HUDEP-2 (cell line): Measurements from ENCODE around the gene BROX.
"Not testable (repeated sequence)": the region's sequence is repeated elsewhere in the genome, so short reads cannot be mapped to it uniquely, and the experiment has no call there.

Source experiments
- DNase-seq, 76 experiments: peaks; one replicate each; lab custom pipeline; 2025; ENCODE audit not compliant: unreplicated experiment in 76 of 76; lab: John Stamatoyannopoulos, UW

BROX gene, protein sequence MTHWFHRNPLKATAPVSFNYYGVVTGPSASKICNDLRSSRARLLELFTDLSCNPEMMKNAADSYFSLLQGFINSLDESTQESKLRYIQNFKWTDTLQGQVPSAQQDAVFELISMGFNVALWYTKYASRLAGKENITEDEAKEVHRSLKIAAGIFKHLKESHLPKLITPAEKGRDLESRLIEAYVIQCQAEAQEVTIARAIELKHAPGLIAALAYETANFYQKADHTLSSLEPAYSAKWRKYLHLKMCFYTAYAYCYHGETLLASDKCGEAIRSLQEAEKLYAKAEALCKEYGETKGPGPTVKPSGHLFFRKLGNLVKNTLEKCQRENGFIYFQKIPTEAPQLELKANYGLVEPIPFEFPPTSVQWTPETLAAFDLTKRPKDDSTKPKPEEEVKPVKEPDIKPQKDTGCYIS

GRCh38 chr1:222712253-222713090, at the start of gene BROX, which contains the start of gene AIDA:
Gene BROX, plus strand, starts transcription at chr1:222712564. Its CDS starts 3,136 bp downstream, at chr1:222715700.
Gene AIDA, minus strand, starts transcription at chr1:222712491. Its CDS starts 174 bp downstream, at chr1:222712317.
- peak in 75 of 76 experiments; percentile 26 to 98 (median 85) for DNase-seq

- no peak for DNase-seq
Observed at GRCh38 chr1:222663431-222663934, 48.9 kb upstream of the BROX start.

DNA sequence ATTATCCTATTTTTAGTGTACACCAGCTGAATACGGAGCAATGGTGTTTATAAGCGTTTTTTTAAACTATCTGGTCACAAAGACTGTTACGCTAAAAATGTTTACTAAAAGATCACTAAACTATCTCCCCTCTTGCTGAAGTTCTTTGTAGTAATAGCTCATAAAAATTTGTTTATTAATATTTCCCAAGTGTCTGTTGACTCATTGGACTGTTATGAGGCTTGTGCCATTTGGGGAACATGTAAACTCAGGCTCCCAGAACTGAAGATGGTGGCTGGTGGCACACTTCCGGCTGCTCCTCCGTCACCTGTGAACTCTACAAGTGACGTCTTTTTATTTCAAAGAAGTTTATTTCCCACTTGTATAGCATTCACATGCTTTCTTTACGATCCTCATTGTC, 46.4 kb upstream of the BROX start:
- no peak for DNase-seq

GRCh38 chr1:222668184-222668583, 44.2 kb upstream of the BROX start:
- not testable (repeated sequence) for DNase-seq

GRCh38 chr1:222669107-222669506, 43.3 kb upstream of the BROX start:
- not testable (repeated sequence) for DNase-seq

DNA sequence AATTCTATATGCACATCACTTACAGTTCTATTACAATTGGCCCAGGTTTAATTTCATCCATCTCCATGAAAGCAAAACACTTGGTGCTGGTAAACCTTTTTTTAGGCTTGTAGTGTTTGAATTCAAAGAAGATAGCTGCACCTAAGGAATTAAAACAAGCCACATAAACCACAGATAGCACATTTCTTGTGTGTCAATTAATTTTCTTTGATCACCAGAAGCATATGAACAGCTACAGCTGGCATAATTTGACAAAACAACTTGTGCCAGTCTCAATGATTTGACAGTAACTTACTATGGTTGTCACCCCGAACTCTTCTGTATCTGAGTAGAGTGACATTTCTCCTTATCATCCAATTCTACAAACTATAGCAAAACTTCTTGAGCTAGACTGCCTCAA, 42.3 kb upstream of the BROX start:
- DNase-seq: no peak

DNA sequence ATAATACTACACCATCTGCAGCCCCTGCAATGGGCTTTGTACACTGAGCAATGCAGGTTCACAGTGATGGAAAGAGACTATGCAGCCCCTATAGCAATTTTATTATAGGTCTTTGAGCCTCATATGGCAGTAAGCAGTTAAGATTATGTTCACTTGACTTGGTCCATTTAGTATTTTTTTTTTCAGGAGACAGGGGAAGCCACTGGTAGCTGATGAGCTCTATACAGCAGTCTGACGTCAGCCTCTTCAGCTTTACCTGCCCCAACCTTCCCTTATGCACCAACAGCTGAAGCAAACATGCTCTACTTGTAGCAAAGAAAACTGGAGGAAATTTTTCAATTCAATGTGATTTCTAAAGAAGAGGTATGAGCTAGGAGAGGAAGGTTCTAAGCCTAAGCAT, 32.3 kb upstream of the BROX start:
- DNase-seq: no peak

DNA sequence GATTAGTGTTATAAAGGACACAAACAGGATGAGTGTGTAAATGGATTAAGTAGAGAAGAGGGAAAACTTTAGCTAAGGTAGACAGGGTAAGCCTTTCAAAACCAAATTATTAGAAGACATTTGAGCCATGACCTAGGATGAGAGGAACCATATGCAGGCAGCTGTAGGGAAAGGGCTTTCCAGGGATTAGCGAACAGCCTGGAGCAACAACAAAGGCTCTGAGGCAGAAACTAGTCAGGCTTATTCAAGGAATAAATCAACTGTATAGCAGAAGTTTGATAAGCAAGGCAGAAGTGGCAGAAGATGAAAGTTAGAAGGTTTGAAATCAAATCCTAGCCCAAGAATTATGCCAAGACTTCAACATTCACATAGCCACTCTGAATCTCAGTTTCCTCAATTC, 21.3 kb upstream of the BROX start:
- DNase-seq: no peak

- DNase-seq: no peak
Observed at GRCh38 chr1:222694927-222695326, 17.4 kb upstream of the BROX start.

DNA sequence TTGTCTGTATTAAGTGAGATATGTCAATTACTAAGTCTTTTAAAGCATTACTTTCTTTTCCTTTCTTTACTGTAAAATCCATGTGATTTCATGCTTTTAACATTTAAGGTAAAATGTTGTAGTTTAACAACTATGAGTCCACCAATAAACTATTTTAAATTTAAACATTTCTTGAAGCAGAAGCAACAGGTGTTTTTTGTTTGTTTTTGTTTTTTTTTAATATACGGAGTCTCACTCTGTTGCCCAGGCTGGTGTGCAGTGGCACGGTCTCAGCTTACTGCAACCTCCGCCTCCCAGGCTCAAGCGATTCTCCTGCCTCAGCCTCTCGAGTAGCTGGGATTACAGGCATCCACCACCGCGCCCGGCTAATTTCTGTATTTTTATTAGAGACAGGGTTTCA, 15.6 kb upstream of the BROX start:
- DNase-seq: no peak

- DNase-seq: no peak
Observed at GRCh38 chr1:222697203-222697602, 15.2 kb upstream of the BROX start.

DNA sequence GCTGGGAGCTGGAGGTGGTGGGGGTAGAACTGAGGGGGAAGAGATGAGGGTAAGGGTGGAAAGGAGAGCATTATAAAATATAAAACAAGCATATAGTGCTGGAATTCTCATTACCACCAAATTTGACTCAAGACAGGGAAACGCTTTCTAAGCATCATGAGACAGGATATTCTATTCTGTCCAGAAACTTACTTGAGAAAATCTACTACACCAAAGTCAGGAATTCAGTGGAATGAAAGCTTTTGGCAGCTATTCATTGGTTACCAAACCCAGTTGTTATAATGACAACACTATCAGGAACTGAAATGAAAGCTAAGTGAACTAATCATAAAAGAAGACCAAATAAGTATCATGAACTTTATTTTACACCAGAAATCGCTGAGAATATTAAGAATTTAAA, 14.5 kb upstream of the BROX start:
- DNase-seq: no peak

DNA sequence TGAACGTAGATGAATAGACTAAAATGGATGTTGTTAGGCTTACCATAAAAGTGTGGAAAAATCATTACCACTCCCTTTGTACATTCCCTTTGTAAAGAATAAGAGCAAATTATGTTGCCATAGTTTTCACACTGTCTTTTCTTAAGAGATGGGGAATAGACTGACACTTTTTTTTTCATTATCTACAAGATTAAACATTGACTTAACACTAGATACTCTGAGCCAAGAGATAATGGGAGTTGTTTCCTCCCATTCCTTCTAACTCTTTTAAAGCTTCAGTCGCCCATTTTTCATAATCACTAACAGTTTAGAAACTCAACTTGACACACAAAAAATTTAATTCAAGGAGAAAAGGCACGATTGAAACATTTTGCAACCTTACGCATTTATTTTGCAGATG, 10.2 kb upstream of the BROX start:
- no peak for DNase-seq

GRCh38 chr1:222704260-222704659, 8.1 kb upstream of the BROX start:
- no peak for DNase-seq

DNA sequence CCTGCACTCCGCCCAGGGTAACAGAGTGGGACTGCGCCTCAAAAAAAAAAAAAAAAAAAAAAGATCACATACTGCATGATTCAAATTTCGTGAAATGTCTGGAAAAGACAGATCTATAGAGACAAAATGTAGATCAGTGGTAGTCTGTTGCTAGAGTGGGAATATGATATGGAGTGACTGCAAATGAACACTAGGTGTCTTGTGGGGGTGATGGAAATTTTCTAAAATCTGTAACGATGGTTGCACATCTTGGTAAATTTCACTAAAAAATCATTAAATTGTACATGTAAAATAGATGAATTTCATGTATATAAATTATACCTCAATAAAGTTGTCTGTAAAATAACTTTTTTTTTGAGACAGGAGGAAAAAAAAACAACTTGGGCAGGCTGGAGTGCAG, 5.5 kb upstream of the BROX start:
- DNase-seq: no peak

DNA sequence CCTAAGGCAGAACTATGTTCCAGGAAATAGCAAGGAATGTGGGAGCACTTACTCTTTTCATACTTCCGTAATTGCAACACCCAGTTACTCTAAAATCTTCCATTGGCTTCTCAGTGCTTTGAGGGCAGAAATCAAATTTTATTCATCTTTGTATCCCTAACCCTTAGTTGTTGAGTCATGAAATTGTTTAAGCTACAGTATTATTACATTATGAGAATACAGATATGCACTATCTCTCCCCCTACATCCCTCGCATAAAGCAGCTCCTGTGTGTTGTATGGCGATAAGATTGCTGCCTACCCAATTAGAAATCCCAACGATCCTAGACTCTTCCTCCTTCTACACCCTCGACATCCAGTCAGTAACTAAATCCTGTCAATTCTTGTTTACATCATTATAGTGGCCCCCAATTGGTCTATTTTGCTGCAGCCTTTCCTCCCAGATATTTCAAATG, 2.6 kb upstream of the BROX start:
- peak in 36 of 76 experiments; percentile 1 to 62 (median 24) for DNase-seq

DNA sequence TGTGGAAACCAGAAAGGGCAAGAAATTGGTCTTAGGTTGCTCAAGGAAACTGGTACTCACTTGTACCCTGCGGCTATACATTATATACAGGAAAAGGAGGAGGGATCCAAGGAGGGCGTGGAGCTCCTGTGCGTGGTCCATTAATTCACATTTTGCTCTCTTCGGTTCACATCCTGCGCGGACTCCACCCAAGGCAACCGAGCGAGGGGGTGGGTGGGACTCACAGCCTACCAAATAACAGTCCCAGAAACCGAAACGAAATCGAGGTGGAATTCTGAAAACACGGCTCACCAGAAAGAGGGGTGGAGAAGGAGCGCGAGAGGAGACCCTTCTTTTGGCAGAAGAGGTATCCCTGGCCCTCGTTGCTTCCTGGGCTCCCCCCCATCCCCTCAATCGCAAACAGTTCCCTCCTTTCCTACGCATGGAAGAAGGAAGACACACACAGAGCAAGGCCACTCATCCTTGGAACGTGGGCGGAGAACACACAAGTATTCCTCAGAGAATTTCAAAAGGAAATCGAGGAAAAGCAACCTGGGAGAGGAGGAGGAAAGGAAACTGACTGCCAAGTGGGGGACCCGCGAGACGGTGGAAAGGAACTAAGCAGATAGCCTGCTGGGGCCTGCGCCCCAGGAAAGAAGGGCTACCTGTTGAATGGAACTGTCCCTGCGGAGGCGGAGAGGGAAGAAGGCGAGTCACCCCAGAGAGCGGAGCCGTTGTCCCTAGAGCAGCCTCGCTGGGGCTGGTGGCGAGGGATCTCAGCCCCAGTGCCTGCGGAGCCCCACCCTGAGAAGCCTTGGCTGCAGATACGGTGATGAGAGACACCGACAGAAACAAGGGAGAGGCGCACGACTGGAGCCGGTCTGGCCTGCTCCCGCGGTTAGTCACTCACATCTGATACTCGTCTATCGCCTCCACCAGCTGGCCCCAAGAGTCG, 778 bp upstream of the BROX start:
- DNase-seq: peak; percentile 17 to 88 (median 74)

DNA sequence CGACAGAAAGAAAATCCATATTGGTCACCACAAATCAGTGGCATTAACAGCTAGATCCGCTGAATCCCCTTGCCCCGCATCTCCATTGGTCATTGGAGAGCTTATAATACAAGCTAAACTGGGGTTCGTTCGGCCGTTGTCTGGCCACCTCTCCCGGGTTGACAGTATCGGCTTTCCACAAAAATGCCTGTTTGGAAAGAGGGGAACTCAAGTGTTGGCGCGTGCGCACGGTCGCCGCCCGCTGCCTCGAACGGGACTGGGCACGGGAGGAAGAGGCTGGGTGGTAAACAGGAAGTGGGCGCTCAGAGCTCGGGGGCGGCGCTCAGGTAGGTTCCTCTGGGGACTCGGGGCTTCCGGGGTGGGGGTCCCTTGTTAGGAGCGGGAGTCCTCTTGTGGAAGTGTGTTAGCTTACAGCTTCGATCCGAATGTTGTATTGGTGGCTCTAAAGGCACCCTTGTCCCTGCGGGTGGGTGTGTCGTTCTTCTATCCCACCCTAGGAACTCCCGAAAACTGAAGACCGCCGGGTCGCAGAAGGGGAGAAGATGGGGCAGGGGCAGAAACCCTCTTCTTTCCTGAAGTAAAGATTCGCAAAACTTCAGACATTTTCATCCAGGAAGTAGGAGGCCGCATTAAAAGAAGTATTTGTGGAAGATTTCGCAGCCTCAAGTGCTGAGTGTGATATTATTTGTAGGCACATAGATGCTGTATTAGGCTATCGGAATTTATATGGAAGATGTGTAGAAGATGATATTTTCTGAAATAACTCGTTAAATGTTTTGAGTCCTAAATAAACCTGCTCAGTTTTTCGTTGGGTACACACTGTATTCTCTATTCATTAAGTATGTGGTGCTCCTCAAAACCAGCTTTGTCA, 962 bp downstream of the BROX start:
- peak in 75 of 76 experiments; percentile 33 to 90 (median 80) for DNase-seq

GRCh38 chr1:222716393-222716792, 4.0 kb downstream of the BROX start:
- no peak for DNase-seq
